Stimulated activated CD4-positive, alpha-beta T cell treated with anti-CD3 and anti-CD28 coated beads, TNF-alpha, amount 100 ng/mL, for 4 hours (primary cell): ENCODE data around the gene CDC20B.

ENCODE experiments used
- DNase-seq, 3 experiments: peaks; one replicate each; pipeline ENCODE4 v3.0.0-alpha.2; 2020; ENCODE audit warnings: low read depth in 3 of 3

Gene CDC20B, protein sequence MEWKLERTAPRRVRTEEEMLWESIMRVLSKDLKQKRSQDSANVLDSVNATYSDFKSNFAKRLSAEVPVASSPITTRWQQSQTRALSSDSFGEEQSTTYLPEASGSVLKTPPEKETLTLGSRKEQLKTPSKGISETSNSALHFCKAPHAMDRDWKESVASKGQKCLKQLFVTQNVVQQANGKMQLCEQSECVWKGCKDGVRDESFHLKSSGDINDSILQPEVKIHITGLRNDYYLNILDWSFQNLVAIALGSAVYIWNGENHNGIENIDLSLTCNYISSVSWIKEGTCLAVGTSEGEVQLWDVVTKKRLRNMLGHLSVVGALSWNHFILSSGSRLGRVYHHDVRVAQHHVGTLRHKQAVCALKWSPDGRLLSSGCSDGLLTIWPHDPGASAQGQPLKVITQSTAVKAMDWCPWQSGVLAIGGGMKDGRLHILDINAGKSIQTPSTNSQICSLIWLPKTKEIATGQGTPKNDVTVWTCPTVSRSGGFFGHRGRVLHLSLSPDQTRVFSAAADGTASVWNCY

DNA sequence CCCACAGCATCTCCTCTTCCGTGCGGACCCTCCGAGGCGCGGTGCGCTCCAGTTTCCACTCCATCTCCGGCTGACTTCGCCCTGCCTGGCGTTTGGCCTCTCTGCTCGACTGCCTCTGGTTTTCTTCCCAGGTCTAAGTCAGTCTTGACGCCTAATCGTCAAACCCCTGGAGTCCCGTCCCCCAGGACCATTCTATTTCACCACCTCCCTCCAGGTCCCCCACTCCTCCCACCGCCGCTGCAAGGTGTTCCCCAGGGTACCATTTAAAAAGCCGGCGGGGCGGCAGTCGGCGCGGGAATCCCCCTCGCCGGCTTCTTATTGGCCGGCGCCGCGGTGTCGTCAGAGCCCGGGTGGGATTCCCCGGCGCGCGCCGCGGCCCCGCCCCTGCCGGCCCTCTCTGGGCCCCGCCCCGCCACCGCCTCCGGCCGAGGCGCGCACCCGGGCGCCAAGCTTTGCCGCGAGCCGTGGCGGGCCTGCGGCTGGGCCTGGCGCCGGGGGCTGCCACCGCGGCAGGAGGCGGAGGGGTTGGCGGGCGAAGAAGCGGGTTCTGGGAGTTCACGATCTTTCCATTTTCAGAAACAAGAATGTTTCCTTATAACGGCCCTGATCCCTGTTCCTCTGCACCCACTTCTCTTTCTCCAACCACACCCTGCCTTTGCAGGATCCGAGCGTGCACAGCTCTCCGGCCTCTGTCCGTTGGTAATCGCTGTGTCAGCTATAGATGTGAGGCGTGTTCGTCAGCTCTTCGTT is at the start of gene CDC20B:
Gene CDC20B (minus strand): TSS at position 241 of the 750 bp plus-strand sequence. CDS start 177 bp downstream, at position 64.
- DNase-seq: peak; percentile 52 to 68 (median 65)

DNA sequence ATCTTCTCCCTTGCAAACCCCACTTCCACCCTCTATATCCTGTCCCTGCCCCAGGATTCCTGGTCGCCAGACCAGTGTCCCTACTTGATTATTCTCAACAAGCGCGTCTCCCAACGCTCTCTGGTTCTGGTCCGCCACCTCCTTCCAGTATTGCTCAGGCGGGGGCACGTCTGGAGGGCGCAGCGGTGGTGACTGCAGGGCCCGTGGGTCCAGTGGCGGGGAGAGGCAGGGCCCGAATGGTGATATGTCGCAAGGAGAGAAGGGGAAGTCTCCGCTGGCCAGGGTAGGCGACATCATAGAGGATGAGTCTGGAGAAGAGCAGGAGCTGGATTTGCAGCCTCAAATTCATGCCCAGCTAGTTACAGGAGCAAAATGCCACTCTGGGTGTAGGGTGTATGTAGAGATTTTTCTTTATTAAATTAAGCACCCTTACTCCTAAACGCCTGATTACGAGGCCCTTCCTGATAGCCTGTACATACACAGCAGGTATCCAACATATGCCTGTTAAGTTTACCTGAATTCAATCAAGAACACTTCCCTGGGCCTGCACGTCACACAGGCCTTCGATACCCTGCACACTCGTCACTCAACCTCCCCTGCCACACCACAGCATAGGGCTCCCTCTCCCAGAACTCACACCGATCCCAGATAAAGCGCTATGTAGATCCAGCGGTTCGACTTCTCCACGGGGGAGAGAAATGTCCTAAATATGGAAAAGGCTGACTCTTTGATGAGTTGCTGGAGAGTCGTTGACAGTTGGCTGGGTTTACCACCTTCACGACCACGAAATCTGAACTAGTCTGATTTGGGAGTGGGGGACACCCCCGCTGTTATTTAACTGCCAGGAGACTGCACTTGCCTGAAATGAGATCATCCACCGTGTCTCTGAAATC is 49.4 kb upstream of the CDC20B start:
- DNase-seq: no peak

DNA sequence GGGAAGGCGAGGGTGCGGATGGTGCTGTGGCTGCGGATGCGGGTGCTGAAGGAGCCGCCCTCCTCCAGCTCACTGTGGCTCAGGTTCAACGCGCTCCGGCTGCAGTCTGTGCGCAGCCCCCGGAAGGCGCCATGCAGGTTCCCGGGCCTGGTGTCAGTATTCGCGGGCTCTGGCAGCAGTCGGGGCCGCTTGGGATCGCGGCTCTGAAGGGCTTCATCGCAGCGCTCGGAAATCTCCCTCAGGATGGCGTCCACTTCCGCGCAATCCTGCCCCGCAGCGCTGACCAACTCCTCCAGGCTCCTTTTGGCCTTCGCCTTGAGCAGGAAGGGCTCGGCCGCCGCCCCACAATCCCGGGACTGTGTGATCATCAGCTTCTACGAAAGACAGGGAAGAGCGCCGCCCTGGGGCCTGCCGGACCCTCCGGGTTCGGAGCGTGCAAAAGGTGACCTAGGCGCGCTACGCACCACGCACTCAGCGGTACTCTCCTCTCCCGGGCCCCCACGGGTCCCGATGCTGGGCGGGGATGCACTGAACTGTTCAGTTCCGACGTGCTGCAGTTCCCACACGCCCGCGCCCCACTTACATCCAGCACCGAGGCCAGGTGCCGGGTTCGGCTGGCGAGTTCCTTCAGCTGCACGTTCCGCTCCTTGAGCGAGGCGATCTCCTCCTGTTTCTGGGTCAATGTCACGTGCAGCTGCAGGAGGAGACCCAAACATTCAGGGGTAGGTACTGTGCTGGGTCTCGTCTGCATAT is 47.6 kb upstream of the CDC20B start:
- DNase-seq: no peak

DNA sequence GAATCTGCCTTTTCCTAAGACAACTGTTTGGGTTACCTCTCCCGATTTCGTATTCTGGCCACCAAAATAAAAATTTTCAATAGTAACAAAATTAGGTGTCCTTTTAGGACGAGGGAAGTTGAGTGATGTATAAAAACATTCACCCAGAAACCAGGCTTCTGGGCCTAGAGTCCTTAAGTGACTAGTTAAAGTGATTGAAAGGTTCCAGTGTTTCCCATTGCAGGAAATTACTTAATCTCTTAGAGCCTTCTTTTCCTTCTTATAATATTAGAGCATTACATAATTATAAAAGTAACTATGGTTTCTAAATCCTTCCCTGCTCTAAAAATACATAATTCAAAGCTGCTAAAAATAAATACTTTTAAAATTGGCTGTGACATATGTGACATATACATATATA is 46.8 kb upstream of the CDC20B start:
- no peak for DNase-seq

DNA sequence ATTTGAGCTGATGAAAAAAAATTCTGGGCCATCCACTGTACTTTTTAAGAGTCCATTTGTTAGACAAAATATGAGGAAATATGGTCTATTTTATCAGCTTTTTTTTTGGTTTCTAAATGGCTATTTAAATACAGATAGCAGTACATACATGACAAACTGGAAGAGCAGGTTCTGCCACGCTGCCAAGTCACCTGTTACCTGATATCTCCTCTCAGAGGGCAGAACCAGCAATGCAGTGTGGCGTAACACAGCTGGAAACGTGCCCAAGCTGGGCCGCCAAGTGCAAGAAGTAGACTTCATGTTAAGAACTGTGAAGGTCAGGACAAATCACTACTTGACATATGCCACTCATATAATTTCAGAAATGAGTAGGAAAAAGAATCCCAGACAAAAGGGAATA is 46.0 kb upstream of the CDC20B start:
- DNase-seq: no peak

DNA sequence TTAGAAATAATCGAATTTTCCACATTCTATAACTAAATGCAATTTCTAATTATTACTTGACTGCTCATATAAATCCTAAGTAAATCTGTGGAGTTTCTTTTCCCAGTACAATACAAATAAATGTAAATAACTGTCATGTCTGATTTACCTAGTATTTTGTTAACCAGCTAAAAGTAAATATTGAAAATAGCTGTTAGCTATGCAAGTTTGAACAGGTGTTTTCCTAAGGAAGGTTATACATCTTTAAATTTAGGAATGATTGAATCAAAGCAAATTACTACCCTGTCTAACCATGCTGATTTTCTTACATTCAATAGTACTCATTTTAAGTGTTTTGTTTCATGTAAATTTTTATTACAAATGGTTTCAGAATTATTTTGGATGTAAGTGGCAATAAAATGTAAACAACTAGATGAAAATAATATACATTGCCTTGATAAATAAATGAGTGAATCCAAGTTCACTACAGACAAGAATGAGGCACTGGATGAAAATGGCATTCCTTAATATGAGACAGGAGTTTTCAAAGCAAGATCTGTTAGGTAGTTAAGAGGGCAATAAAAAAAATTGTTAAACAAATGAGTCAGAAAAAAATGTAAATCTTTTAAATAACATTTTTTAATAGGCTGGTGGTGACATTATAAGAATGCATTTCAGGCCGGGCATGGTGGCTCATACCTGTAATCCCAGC is 38.4 kb upstream of the CDC20B start:
- DNase-seq: no peak

DNA sequence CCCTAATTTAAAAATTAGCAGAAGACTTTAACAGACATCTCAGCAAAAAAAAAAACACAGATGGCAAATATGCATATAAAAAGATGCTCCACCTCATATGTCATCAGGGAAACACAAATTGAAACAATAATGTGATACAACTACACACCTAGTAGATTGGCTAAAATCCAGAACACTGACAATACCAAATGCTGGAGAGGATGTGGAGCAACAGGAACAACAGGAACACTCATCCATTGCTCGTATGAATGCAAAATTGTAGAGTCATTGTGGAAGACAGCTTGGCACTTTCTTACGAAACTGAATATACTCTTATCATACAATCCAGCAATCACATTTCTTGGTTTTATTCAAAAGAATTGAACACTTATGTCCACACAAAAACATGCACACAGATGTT is 32.0 kb upstream of the CDC20B start:
- no peak for DNase-seq

DNA sequence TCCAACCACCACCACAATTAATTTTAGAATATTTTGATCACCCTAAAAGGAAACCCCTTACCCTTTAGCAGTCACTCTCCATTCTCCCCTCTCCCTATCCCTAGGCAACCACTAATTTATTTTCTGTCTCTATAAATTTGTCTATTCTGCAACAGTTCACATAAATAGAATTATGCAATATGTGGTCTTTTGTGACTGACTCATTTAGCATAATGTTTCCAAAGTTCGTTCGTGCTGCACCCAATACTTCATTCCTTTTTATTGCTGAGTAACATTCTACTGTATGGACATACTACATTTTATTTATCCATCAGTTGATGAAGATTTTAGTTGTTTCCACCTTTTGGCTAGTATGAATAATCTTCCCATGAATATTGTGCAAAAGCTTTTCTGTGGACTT is 18.2 kb upstream of the CDC20B start:
- no peak for DNase-seq

DNA sequence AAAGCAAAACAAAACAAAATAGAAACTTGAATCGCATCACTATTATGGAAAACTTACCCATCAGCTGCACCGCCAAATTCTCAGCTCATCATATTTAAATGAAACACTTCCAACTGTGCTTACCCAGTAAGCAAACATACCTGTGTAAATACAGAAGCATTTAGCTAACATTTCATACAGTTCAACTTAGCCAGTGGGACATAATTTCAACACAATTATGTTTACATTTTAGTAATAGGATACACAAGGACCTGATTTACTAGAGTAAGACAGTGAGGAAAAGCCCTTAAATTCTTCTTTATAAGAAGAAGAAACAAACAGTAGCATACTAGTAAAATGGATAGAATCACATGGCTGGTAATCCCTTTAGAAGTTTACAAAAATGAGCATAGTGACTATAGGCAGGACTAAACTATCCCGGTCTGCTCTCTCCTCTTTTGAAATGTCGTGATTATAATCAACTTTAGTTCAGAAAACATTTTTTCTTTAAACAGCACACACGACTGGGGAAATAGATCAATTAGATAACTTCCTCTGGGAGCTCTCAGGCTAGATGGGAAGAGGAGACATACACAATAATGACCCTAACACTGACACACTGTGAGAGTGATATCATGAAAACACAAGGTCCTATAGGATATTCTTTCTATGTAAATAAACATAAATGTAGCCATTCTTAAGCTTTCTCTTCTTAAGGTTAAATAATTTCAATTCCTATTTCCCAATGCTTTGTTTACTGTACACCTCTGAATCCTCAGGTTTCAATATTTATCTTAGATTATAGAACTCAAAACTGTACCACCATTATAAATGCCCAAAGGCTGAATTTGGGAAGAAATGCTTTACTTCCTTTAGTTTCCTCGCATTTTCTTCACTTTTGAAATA is 15.9 kb upstream of the CDC20B start:
- DNase-seq: no peak

DNA sequence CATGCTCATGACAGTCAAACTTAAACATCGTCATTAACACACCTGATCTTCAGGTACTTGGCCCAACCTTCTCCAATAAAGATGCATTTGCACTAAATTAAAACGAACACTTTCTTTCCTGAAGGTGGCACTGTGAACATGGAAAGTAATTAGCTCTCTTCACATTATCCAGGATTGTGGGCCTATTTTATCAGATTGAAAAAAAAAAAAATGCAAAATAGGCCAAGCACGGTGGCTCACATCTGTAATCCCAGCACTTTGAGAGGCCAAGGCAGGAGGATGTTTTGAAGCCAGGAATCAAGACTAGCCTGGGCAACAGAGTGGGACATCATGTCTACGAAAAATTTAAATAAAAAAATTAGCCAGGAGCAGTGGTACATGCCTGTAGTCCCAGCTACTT is 14.4 kb upstream of the CDC20B start:
- no peak for DNase-seq

DNA sequence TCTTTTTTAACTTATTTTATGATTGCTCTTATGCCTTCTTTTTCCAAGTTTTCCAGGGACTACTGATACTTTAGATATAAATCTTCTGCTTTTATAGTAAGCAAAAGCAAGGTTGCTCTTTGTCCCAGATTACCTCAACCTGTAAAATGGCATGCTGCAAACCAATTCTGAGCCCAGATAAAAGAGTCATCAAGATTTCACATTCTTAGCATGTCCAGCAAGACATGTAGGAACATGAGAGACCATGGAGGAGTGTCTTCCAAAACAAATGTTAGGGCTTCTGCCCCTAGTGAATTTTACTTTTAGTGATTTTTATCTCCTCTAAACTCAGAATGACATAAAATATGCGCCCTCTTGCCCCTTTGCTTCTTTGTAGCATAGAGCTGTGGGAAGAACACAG is 7.0 kb upstream of the CDC20B start:
- no peak for DNase-seq

DNA sequence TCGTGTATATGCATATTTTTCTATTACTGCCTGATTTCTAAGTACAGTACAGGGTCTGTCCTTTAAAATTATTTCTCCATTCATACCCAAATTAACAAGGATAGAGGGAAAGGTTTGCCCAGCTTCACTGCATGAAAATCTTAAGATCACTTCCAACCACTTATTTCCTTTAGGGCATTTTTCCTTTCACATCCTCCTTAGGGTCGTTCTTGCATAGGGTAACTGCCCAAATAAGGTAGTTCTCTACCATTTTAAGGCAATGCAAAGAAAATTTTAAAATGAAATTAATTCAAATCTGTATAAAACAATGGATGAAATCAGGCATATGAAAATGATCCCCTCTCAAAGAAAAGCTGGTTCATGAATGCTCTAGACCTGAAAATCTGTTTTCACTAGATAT is 4.1 kb upstream of the CDC20B start:
- DNase-seq: no peak

DNA sequence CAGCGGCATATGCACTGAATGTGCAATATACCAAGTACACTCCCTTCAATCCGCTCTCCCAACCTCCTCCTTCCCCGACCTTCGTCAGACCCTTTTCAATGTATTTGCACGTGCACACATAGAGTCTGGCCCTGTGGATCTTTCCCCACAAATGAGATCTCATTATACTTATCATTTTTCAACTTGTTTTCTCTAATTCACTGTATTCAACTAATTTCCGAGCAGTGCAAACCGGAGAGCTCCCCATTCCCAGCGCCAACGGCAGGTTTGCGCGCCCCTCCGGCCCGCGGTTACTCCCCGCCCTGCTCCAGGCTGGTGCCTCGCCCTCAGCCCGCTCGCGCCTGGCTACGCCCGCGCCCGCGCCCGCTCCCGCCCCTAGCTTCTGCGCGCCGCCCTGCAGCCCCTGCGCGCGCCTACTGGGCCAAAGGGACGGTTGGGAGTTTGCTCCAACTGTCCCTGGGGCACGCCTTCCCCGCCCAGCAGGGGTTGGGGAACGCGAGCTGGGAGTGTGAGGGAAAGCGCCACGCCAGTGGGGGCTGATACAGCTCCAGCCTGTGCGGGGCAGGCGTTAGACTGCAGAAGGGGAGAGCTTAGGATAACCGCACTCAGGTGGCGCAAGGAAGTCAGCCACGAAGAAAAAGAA is 3.3 kb upstream of the CDC20B start:
- peak in 1 of 3 experiments; percentile 6 for DNase-seq

DNA sequence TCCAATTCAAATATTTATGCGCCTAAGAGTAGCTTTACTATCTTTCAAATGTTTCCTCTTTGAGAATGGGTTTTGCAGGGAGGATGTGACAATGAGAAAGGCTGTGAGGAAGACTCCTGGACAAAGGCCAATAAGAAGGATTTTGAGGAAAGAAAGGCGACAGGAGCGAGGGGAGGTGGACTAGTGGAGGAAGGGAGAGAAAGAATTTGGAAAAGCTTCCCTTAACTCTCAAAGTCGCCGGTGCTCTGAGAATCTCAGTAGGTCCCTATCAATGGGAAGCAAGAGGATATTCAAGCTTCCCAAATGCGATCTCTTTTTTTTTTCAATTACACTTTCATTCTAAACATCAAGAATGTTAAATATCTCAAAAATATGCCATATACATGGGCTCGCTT is 2.8 kb upstream of the CDC20B start:
- no peak for DNase-seq

DNA sequence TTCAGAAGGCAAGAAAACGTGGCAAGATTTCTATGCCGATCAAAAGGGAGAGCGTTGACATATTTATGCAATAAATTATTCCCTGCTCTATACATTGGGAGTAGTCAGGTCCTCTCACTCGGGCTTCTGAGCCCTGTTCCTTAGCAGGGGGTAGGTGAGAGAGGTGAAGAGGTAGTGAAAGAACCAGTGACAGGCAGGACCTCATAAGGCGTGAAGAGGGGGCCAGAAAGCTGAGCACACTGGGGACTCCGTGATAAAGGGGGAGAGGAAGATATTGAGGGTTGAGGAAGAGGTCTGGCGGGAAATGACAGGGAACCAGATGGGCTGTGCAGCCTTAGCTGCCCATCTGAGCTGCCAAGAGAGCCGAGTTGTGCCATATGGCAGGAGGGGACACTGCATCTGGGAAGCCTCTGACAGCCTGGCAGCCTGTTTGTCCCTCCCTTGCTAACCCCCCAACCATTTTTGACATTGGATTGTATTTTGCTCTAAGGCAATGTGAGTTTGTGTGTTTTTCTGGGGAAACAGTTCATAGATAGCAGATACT is 782 bp upstream of the CDC20B start:
- no peak for DNase-seq

DNA sequence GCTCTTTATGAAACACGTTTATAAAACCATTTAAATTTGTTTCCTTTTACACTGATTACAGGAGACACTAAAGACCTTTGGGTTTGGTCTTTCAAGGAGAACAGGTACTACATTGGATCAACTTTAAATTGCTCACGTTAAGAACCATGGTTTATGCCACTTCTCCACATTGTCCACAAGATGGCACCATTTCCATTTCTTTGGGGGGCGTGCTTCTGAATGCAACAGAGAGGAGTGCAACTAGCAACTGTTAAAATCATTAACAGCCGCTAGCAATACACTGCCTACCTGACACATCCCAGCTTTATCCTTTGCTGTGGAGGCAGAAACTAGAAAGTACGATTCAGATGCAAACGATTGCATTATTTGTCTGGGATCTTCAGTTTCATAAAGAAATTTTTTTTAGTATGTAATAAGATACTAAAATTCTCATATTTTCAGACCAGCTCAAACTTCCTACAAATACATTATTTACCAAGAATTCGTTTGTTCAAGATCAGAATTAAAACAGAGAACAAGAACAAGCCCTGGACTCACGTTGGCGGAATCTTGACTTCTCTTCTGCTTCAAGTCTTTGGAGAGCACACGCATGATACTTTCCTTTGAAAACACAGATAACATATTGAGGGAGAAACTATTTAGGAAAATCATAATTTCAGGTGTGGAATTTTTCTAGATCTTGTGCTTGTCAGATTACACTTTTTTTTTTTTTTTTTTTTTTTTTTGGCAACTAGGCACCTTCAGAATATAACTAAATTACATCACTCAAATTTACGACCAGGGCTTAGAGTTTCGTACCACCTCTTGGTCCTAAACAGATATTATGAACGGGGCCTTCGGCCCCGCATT is 702 bp downstream of the CDC20B start:
- DNase-seq: peak in 2 of 3 experiments; percentile 18 to 50

DNA sequence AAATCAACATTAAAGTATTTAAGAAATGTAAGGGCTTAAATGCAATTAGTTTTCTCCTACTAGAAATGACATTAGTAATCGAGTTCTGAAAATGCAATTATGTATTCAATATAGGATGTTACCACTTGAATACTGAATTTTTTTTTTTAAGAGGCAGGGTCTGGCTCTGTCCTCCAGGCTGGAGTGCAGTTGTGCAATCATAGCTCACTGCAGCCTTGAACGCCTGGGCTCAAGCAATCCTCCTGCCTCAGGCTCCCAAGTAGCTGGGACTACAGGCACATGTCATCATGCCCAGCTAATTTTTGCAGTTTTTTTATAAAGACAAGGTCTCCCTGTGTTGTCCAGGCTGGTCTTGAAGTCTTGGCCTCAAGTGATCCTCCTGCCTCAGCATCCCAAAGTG is 1.5 kb downstream of the CDC20B start:
- DNase-seq: no peak

DNA sequence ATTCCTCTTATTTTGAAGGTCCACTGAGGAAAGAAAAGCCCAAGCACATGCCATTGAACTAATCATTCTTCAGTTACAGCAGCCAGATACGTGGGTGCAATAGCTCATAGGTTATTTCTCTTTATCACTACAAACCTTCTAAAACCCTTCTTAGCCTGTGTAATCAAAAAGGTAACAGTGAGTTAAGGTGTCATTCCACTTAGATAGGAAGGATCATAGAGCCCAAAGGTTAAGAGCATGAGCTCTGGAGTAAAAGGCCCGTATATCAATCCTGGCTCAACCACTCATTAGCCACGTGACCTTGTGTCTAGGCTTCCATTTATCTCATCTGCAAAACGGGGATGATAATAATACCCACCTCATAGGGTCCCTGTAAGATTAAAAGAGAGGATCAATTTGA is 10.3 kb downstream of the CDC20B start:
- no peak for DNase-seq
